GM12892 (cell line): ENCODE measurements around the gene GIPR.

ENCODE experiments used
- POLR2A ChIP-seq: IDR thresholded peaks from 2 replicates; pipeline ENCODE4 v1.6.1; 2011; ENCODE audit warnings: low read depth, low read length, control low read depth
- POLR2AphosphoS5 ChIP-seq: IDR thresholded peaks from 2 replicates; pipeline ENCODE4 v1.6.1; 2011; ENCODE audit warnings: low read depth, low read length, control low read depth
- TAF1 ChIP-seq: IDR thresholded peaks from 2 replicates; pipeline ENCODE4 v1.6.1; 2011; ENCODE audit warnings: low read depth, mild to moderate bottlenecking, control low read depth, low read length, borderline replicate concordance

DNA sequence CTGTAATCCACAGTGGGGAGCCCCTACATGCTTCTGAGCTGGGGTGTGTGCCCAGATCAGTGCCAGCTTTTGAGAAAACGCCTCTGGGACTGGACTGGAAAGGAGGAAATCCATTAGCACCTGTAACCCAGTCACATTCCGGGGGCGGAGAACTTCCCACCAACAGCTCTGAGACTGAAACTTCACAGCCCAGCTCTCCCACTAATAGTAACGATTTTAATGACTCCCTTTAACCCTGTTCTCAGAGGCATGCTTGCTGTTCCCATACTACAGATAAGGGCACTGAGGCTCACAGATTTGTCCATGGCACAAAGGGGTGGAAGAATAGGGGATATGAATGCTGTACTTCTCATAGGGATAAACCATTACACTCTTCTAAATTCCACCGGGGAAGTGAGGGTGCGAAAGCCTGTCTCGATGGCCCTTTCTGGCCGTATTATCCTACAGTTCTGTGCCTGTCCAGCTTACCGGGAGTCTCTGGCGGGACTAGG is 61.8 kb downstream of the GIPR start:
- no peak for TF ChIP-seq POLR2A
- TF ChIP-seq POLR2AphosphoS5: no peak
- no peak for TF ChIP-seq TAF1
